WTC11 (cell line): Measurements from ENCODE around the gene LILRA6.

Experiments
- CREB1 ChIP-seq: sonication (generic); formaldehyde crosslinking; IDR thresholded peaks from 2 replicates; pipeline ENCODE4 v1.8.0; 2023; ENCODE audit warnings: mild to moderate bottlenecking, missing genetic modification reagents
- TF ChIP-seq, protein P1 (sequence below): fragments of 200-600 bp; IDR thresholded peaks from 2 replicates; pipeline ENCODE4 v1.8.0; 2022; ENCODE audit warnings: antibody characterized with exemption
- TF ChIP-seq, protein P2 (sequence below): sonication (generic); formaldehyde crosslinking; IDR thresholded peaks from 2 replicates; pipeline ENCODE4 v1.8.0; 2022; ENCODE audit warnings: mild to moderate bottlenecking, missing genetic modification reagents

DNA sequence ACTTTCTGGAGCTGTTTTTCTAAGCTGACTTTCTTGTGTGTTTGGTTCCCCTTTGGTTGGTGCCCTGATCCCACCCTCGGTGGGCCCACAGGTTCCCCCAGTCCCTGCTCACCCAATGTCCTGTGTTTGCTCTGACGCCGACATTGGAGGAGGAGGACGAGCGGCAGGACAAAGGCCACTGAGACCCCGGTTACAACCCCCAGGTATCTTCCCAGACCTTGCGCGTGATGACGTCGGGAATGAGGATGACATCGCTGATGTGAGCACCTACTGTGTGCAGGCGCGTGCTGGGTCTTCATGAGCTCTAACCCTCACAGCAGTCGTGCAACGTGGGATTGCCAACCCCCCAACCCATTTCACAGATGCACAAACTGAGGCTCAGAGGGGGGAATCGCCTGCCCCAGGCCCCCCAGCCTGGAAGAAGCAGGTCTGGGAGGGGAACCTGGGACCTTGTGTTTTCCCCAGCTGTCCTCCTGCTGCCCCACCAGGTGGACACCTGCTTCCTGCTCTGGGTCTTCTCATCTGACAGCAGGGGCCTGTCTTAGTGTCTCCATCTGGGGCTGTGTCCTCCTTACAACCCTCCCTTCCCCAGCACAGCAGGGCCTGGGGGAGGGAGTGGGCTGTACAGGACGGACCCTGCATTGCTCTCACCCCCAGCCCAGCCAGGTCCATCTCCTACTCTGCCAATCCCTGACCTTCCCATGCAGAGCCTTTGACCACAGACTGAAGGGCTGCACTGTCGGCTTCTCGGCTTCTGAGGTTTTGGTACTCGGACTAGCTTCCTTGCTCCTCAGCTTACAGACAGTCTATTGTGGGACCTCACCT, 4.7 kb upstream of the LILRA6 start:
- TF ChIP-seq, protein P1, sequence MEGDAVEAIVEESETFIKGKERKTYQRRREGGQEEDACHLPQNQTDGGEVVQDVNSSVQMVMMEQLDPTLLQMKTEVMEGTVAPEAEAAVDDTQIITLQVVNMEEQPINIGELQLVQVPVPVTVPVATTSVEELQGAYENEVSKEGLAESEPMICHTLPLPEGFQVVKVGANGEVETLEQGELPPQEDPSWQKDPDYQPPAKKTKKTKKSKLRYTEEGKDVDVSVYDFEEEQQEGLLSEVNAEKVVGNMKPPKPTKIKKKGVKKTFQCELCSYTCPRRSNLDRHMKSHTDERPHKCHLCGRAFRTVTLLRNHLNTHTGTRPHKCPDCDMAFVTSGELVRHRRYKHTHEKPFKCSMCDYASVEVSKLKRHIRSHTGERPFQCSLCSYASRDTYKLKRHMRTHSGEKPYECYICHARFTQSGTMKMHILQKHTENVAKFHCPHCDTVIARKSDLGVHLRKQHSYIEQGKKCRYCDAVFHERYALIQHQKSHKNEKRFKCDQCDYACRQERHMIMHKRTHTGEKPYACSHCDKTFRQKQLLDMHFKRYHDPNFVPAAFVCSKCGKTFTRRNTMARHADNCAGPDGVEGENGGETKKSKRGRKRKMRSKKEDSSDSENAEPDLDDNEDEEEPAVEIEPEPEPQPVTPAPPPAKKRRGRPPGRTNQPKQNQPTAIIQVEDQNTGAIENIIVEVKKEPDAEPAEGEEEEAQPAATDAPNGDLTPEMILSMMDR: no peak
- no peak for TF ChIP-seq CREB1 (CRISPR knock-in tag)
- TF ChIP-seq, protein P2, sequence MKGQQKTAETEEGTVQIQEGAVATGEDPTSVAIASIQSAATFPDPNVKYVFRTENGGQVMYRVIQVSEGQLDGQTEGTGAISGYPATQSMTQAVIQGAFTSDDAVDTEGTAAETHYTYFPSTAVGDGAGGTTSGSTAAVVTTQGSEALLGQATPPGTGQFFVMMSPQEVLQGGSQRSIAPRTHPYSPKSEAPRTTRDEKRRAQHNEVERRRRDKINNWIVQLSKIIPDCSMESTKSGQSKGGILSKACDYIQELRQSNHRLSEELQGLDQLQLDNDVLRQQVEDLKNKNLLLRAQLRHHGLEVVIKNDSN (CRISPR knock-in tag): no peak
